GM10847 (cell line): Measurements from ENCODE around the gene PRPF40A.

Source experiments
- POLR2A ChIP-seq: IDR thresholded peaks from 2 replicates; pipeline ENCODE4 v1.6.1; 2011; ENCODE audit not compliant: insufficient read length; ENCODE audit errors: extremely low read depth

PRPF40A gene

DNA sequence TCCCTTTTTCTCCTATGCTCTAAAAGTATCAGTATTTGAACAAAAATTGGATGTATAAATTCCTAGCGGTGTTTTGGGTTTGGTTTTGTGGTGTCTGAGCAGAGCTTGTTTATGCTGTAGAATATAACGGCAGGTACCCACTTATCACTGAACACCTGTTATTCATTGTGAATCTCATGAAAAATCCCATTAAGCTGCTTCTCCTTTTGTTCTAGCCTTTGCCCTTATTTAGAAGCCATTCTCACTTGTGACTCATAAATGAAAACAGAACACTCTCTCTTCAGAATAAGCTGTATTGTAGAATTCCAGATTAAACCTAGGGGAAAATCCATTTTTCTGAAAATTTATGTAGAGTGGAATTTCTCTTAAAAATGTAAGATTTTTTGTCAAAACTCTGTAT lies 104.0 kb downstream of the PRPF40A start:
- no peak for TF ChIP-seq POLR2A

DNA sequence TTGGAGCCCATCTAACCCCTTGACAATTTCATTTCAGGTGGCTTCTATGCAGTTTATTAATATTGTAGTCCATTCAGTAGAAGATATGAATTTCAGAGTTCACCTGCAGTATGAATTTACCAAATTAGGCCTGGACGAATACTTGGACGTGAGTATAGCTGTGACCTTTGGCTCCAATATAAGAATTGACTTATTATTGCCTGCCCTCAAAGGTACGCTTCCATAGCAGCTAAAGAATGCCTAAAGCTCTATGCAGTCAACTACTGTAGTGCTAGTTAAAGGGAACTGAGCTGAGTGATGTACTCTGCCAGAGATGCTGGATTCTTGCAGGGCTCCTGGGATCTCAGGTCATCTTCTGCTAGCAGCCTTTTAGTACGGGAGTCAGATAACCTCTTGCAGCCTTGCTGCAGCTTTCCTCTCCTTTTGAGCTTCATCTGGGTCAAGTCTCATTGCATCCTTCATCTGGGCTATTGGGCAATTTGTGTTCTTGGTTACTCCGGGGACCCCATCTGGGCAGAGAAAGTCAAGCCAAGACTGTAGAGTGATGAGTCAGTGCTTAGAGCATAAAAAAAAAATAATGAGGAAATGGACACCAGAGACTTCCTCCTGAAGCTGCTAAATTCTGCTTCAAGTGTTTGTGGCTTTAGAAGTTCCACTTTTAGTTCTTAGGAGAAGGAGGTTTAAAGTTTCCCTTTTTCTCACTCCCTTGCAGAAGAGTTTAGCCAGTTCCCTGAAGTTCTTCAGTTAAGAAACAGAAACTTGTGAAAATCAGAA lies 105.6 kb downstream of the PRPF40A start:
- no peak for TF ChIP-seq POLR2A

DNA sequence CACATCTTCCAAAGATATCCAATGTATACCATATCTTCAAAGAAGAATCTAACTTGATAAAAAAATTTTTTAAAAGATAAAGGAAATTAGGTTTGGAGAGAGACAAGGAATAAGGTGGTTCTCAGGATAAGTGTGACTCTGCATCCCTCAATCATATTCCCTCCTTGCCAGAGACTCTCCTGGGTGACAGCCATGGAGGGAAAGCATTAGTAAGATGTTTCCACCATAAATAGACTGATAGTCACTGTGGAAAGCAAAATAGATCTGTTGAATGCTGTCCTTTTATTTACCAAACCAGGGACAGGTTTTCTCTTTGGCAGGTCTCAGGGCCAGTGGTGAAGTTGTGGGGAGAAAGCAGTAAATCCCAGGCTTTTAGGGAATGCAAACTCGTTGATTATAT lies 107.6 kb downstream of the PRPF40A start:
- no peak for TF ChIP-seq POLR2A

DNA sequence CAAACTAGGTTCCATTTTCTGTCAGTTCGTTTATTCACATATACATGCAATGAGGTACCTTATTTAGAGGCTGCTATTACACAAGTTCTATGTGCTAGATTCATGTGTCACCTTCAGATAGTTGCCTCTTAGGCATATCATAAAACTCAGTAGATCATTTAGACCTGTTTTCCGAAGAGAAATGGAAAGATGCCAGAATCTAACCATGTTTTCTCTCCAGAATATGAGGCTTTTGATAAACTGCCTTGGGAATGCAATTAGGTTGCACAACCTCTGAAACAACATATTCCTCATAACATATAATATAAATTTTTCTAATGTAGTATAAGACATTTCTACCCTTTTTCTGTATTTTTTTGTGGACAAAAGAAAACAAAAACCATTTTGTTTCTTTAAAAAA lies 108.1 kb downstream of the PRPF40A start:
- TF ChIP-seq POLR2A = no peak

DNA sequence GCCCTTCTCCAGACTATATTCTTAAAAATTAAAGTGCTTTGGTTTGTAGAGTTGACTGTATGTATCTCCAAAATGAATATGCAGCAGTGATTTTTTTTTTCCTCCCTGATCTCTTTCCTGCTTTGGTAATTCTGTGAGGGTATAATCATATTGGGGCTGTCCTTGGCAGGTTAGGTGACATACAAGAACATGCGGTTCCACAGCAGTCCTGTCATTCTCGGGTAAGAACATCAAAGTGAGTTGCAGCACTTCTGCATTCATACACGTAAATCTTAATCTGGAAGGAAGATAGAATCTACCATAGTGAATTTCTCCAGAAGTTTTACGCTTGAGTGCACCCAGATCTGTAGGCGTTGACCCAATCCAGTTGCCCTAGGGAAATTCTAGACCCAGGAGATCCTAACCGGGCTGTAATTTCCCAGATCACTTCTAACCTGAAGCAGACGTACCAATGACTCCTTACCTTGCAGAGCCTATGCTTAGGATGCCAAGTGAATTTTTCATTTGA lies 109.4 kb downstream of the PRPF40A start:
- TF ChIP-seq POLR2A = no peak

DNA sequence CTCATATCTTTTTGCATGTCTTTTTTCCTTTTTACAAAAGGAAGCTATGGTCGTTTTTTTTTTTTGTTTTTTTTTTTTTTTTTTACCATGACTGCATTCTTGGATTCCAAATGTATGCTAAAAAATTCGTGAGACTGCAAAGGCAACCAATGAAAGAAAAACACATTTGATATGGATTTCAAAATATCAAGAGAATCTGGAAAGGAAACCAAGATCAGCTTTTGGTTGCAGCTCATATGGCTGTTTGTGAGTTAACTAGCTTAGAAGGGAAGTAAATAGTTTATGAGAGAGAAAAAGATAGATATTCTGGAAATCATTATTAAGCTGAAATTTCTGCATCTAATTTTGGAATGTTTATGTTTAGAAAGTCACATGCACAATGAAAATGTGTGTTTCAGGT lies 110.3 kb downstream of the PRPF40A start:
- no peak for TF ChIP-seq POLR2A

DNA sequence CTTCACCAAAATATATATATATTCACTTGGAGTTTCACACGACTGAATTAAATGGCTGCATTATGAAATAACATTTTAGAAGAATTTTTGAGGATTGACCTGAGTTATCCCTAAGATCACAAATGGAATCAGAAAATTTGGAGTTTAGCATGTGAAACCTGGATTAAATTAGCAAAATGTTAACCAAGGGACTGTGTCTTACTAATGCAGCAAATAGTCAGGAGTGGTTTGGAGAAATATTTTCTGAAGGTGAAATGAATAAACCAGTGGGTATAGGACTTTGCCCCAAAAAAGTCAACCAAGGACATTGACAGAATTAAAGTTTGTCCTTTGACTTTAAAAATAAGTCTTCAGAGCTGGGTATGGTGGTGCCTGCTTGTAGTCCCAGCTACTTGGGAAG lies 111.2 kb downstream of the PRPF40A start:
- no peak for TF ChIP-seq POLR2A

DNA sequence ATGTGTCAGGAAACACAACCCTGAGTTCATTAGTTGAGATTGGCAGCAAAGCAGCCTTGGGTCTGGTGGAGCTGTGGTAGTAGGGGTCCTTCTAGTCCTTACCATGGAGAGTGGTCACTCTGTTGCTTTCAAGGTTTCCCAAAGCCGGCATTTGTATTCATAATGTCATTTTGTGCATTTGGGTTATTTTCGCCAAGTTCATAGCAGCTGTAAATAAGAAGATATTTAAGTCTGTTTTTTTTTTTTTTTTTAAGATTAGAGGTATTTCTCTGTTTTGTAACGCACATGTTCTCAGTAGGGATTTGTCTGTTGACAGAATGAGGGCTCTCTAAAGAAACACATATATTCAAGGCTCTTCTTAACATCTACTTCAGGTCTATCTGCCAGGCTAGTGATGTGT lies 114.1 kb downstream of the PRPF40A start:
- no peak for TF ChIP-seq POLR2A

DNA sequence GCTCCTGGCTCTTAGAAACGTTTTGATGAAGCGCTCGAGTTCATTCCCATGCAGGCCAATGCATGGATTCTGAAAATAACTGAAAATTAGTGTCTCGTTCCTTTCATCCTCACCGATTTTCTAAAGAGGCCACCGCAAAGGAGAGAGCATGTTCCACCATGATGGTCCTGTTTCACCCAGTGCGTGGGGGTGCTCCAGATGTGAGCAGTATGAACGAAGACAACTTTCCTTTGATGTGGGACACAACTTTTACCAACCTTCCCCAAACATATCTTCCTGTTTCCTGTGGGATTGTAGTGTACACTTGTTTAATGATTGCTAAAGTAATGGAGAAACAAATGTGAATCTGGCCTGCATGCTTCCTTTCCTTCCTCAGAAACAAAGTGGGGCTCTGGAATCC lies 114.5 kb downstream of the PRPF40A start:
- TF ChIP-seq POLR2A = no peak
